ENCODE results near the gene STXBP1. TPM values are rescaled to one million over a fixed set of nuclear protein-coding genes. Genes with fewer than 3 reads are reported as not detected.
A peak's percentile ranks its signal among the peaks of the same experiment; 100 is the strongest.

The STXBP1 gene
- total and polyA plus RNA-seq, 2 of the 13 experiments (the other 11 are each of a cell fraction or from before 2014, with no cell fraction given), result 2.9 TPM

DNA sequence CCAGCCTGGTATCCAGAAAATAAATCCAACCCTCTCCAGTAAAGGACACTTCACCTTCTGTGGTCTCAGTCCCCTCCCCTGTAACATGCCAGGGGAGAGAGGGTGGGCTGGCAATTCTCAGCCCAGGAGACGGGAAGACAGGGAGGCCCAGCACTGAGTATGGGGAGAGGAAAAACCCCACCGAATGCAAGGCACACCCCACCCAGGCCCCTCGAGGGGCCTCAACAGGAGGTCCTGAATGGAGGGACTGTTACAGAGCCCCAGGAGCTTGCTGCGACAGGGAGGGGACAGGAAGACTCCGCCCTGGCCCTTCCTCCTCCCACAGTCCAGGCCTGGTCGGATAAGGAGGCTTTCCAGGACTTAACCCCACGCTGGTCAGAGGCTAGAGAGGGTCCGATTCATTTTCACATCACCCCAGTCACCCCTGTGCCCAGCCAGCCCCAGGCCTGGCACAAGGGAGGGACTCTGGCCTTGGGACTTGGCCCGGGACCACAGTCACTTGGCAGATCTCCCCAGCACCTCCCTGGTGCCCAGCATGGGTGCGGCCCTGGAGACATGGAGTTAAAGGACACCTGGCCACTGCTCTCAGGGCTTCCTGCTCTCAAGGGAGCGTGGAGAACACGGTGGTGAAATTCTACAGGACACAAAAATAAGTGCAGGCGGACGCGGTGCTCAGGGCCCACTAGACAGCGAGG is 44.9 kb upstream of the STXBP1 start:
- WGBS (ENCODE audit: low lambda C conversion rate), result 11% methylated on average over 11 of the region's 16 CpGs
- peaks cover 3% of the 10 kb centered on the region; the same call in 1 of the 2 replicates for H4K20me1 ChIP-seq (ENCODE audit: insufficient read depth, low read length)
- in situ Hi-C loops (cut with HindIII; ENCODE audit: extremely low pct_ligation_motif_present, low pct_unique_long_range_greater_than_20kb), result no loop called here
- H2AFZ ChIP-seq (ENCODE audit: low read length), result no peak overlapping the region
- peak; percentile 33 for ATAC-seq
- no peaks in the 10 kb centered on the region for H3K9me3 ChIP-seq (ENCODE audit: low read length)
- H3K4me1 ChIP-seq (ENCODE audit: insufficient read depth, low read length), result peaks cover 52% of the 10 kb centered on the region
- ChIA-PET CTCF (ENCODE audit: low intra/inter-chr PET ratio, low total read pairs) (no interaction called here), POLR2A (interaction anchor here (0.9 to 2.4 kb wide), 3 partner anchors 9 to 179 kb away, joined by 3 to 9 read pairs (median 5); no protein-coding TSS in a partner anchor)
- H3K27ac ChIP-seq (ENCODE audit: extremely low read length, insufficient read depth, low read length), result no peak overlapping the region
- H3K4me3 ChIP-seq (replicated peaks in 1 of 3; ENCODE audit: insufficient read depth in 1 of 3, low read depth in 2 of 3, low read length in 3 of 3), result peak overlapping the region; percentile 75 to 86 (median 84)
- DNase-seq (ENCODE audit: low spot score), result no peak
- H3K9ac ChIP-seq (ENCODE audit: insufficient read depth, low read depth, low read length), result peak overlapping the region; percentile 82
- intact Hi-C loops (cut with micrococcal nuclease; ENCODE audit: unreplicated experiment), result no loop called here
- BruUV-seq (replicated peaks), result TSS peak; percentile 47
- H3K27me3 ChIP-seq (ENCODE audit: control insufficient read depth in 1 of 2, insufficient read depth in 2 of 2, low read length in 2 of 2), result no peaks in the 10 kb centered on the region; a peak in 2 of 5 replicates
- peak overlapping the region; percentile 86 for H3K4me2 ChIP-seq (ENCODE audit: low read depth, low read length)
- peaks cover 43% of the 10 kb centered on the region for H3K79me2 ChIP-seq (ENCODE audit: insufficient read depth, low read length)
- peaks cover 4 to 8% of the 10 kb centered on the region in 2 experiments; a peak in 3 of 5 replicates for H3K36me3 ChIP-seq (replicated peaks in 1 of 2; ENCODE audit: control insufficient read depth in 1 of 2, insufficient read depth in 2 of 2, low read length in 2 of 2)
- no peak for FAIRE-seq
- TF ChIP-seq SP5 (CRISPR knock-in tag; IDR thresholded peaks at IDR 0.05; ENCODE audit: borderline replicate concordance, low read depth) (peak; percentile 26; the same call in 1 of the 2 replicates), TAF1 (CRISPR knock-in tag; IDR thresholded peaks at IDR 0.05) (peak; percentile 35; the same call in 1 of the 2 replicates), ONECUT2 (CRISPR knock-in tag; IDR thresholded peaks at IDR 0.05) (no peak), MYC (CRISPR knock-in tag; IDR thresholded peaks at IDR 0.05; ENCODE audit: borderline replicate concordance) (no peak; the same call in 1 of the 2 replicates), ZFY (CRISPR knock-in tag; IDR thresholded peaks at IDR 0.05) (peak; percentile 9; the same call in 1 of the 2 replicates), ZFP36L1 (CRISPR knock-in tag; IDR thresholded peaks at IDR 0.05) (no peak), MTA1 (CRISPR knock-in tag; IDR thresholded peaks at IDR 0.05; ENCODE audit: borderline replicate concordance) (0 out of 2 replicates have a peak, but pooled peaks have one; percentile 22), CREB1 (IDR thresholded peaks at IDR 0.05) (no peak), CREB1 (CRISPR knock-in tag; IDR thresholded peaks at IDR 0.05) (no peak), RXRB (CRISPR knock-in tag; IDR thresholded peaks at IDR 0.05; ENCODE audit: borderline replicate concordance) (no peak), ZFX (CRISPR knock-in tag; IDR thresholded peaks at IDR 0.05; ENCODE audit: low read depth) (peak; percentile 53; the same call in 1 of the 2 replicates), GATAD1 (CRISPR knock-in tag; IDR thresholded peaks at IDR 0.05) (peak; percentile 37; the same call in 1 of the 2 replicates), ISL2 (CRISPR knock-in tag; IDR thresholded peaks at IDR 0.05) (0 out of 2 replicates have a peak, but pooled peaks have one; percentile 2), ZNF792 (CRISPR knock-in tag; IDR thresholded peaks at IDR 0.05) (0 out of 2 replicates have a peak, but pooled peaks have one; percentile 19), ATAD3A (CRISPR knock-in tag; IDR thresholded peaks at IDR 0.05) (no peak), KLF11 (CRISPR knock-in tag; IDR thresholded peaks at IDR 0.05) (0 out of 2 replicates have a peak, but pooled peaks have one; percentile 24), HNRNPL (IDR thresholded peaks at IDR 0.05; ENCODE audit: low read depth, low read length) (peak; percentile 82; the same call in 1 of the 2 replicates), ZNF652 (CRISPR knock-in tag; IDR thresholded peaks at IDR 0.05; ENCODE audit: borderline replicate concordance, low read depth) (peak; percentile 88)
- TF ChIP-seq, protein P1, sequence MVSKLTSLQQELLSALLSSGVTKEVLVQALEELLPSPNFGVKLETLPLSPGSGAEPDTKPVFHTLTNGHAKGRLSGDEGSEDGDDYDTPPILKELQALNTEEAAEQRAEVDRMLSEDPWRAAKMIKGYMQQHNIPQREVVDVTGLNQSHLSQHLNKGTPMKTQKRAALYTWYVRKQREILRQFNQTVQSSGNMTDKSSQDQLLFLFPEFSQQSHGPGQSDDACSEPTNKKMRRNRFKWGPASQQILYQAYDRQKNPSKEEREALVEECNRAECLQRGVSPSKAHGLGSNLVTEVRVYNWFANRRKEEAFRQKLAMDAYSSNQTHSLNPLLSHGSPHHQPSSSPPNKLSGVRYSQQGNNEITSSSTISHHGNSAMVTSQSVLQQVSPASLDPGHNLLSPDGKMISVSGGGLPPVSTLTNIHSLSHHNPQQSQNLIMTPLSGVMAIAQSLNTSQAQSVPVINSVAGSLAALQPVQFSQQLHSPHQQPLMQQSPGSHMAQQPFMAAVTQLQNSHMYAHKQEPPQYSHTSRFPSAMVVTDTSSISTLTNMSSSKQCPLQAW (CRISPR knock-in tag; IDR thresholded peaks at IDR 0.05), result peak; percentile 46; the same call in 1 of the 2 replicates
- TF ChIP-seq, protein P2, sequence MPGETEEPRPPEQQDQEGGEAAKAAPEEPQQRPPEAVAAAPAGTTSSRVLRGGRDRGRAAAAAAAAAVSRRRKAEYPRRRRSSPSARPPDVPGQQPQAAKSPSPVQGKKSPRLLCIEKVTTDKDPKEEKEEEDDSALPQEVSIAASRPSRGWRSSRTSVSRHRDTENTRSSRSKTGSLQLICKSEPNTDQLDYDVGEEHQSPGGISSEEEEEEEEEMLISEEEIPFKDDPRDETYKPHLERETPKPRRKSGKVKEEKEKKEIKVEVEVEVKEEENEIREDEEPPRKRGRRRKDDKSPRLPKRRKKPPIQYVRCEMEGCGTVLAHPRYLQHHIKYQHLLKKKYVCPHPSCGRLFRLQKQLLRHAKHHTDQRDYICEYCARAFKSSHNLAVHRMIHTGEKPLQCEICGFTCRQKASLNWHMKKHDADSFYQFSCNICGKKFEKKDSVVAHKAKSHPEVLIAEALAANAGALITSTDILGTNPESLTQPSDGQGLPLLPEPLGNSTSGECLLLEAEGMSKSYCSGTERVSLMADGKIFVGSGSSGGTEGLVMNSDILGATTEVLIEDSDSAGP (CRISPR knock-in tag; IDR thresholded peaks at IDR 0.05; ENCODE audit: borderline replicate concordance), result no peak
- TF ChIP-seq, protein P3, sequence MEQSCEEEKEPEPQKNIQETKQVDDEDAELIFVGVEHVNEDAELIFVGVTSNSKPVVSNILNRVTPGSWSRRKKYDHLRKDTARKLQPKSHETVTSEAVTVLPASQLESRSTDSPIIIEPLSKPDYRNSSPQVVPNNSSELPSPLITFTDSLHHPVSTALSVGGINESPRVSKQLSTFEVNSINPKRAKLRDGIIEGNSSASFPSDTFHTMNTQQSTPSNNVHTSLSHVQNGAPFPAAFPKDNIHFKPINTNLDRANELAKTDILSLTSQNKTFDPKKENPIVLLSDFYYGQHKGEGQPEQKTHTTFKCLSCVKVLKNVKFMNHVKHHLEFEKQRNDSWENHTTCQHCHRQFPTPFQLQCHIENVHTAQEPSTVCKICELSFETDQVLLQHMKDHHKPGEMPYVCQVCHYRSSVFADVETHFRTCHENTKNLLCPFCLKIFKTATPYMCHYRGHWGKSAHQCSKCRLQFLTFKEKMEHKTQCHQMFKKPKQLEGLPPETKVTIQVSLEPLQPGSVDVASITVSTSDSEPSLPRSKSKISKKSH (CRISPR knock-in tag; IDR thresholded peaks at IDR 0.05; ENCODE audit: borderline replicate concordance), result peak; percentile 55; the same call in 1 of the 2 replicates

Data from HepG2 (cell line).